IPS DF 6.9 (cell line): Measurements from ENCODE around the gene NPTXR.

Experiments used
- DNase-seq: peaks from one replicate; pipeline ENCODE4 v3.0.0-alpha.2; 2013; ENCODE audit warnings: low read depth, low spot score
- H3K27ac ChIP-seq: one replicate; pipeline ENCODE4 v1.5.1; 2013; ENCODE audit warnings: low read length, control low read depth
- H3K27me3 ChIP-seq: 2 replicates; pipeline ENCODE4 v1.6.1; 2013; ENCODE audit warnings: mild to moderate bottlenecking, low read length; ENCODE audit not compliant: control insufficient read depth, insufficient read depth
- H3K36me3 ChIP-seq: 2 replicates; pipeline ENCODE4 v1.6.1; 2013; ENCODE audit warnings: low read length; ENCODE audit not compliant: control insufficient read depth, insufficient read depth
- H3K4me1 ChIP-seq: 2 replicates; pipeline ENCODE4 v1.6.1; 2013; ENCODE audit warnings: low read length; ENCODE audit not compliant: control insufficient read depth, insufficient read depth
- H3K4me3 ChIP-seq: 2 replicates; pipeline ENCODE4 v1.5.1; 2013; ENCODE audit warnings: mild to moderate bottlenecking, low read length
- H3K9me3 ChIP-seq: 2 replicates; pipeline ENCODE4 v1.6.1; 2013; ENCODE audit warnings: low read length, inconsistent platforms; ENCODE audit not compliant: control insufficient read depth, insufficient read depth
- WGBS: extraction: QIAGEN DNeasy Blood & Tissue Kit; methylation state at CpG from one replicate; pipeline ENCODE4 v1.1.7; 2013; ENCODE audit warnings: mixed read lengths, missing lambda C conversion rate; ENCODE audit not compliant: insufficient read length, insufficient coverage; 5-methylcytosine and 5-hydroxymethylcytosine counted together

The NPTXR gene

GRCh38 chr22:38795569-38795968, 48.3 kb downstream of the NPTXR start:
- no CpG with 5 or more reads among the region's 4 CpGs for WGBS
- no peaks in the 10 kb centered on the region for H3K4me1 ChIP-seq
- no peaks in the 10 kb centered on the region for H3K9me3 ChIP-seq
- no peak overlapping the region for H3K4me3 ChIP-seq
- H3K27me3 ChIP-seq: no peaks in the 10 kb centered on the region
- H3K27ac ChIP-seq: no peak overlapping the region
- DNase-seq: no peak
- no peaks in the 10 kb centered on the region for H3K36me3 ChIP-seq

- H3K27ac ChIP-seq: no peak within 1 kb of the TSS
- no peaks in the 10 kb centered on the region for H3K27me3 ChIP-seq
- WGBS: no CpG with 5 or more reads among the region's 47 CpGs
- H3K4me1 ChIP-seq: no peaks in the 10 kb centered on the region
- H3K36me3 ChIP-seq: no peaks in the 10 kb centered on the region
- DNase-seq: peak; percentile 90
- H3K9me3 ChIP-seq: no peaks in the 10 kb centered on the region
- H3K4me3 ChIP-seq: peak within 1 kb of the TSS; percentile 92; the same call in 1 of the 2 replicates
Observed at GRCh38 chr22:38793721-38794466, 49.9 kb downstream of the NPTXR start, which contains the start of gene DNAL4. Gene DNAL4 (minus strand): TSS chr22:38794143. CDS start chr22:38782731, 11,412 bp downstream.

- no CpG with 5 or more reads among the region's 9 CpGs for WGBS
- no peaks in the 10 kb centered on the region for H3K27me3 ChIP-seq
- H3K4me3 ChIP-seq: peak overlapping the region; percentile 92; the same call in 1 of the 2 replicates
- H3K4me1 ChIP-seq: no peaks in the 10 kb centered on the region
- no peak for DNase-seq
- no peaks in the 10 kb centered on the region for H3K9me3 ChIP-seq
- H3K36me3 ChIP-seq: no peaks in the 10 kb centered on the region
- H3K27ac ChIP-seq: no peak overlapping the region
Observed at GRCh38 chr22:38793317-38793716, 50.5 kb downstream of the NPTXR start.

GRCh38 chr22:38792833-38793232, 51.0 kb downstream of the NPTXR start:
- H3K4me1 ChIP-seq: no peaks in the 10 kb centered on the region
- H3K27me3 ChIP-seq: no peaks in the 10 kb centered on the region
- H3K27ac ChIP-seq: no peak overlapping the region
- H3K9me3 ChIP-seq: no peaks in the 10 kb centered on the region
- DNase-seq: no peak
- no CpG with 5 or more reads among the region's 4 CpGs for WGBS
- no peak overlapping the region for H3K4me3 ChIP-seq
- no peaks in the 10 kb centered on the region for H3K36me3 ChIP-seq

GRCh38 chr22:38789606-38790005, 54.2 kb downstream of the NPTXR start:
- H3K36me3 ChIP-seq: no peaks in the 10 kb centered on the region
- no peak overlapping the region for H3K4me3 ChIP-seq
- H3K27me3 ChIP-seq: no peaks in the 10 kb centered on the region
- H3K9me3 ChIP-seq: no peaks in the 10 kb centered on the region
- WGBS: no CpG with 5 or more reads among the region's 4 CpGs
- no peak for DNase-seq
- H3K4me1 ChIP-seq: no peaks in the 10 kb centered on the region
- no peak overlapping the region for H3K27ac ChIP-seq

- Histone ChIP-seq H3K9me3 (no peaks in the 10 kb centered on the region), H3K4me1 (no peaks in the 10 kb centered on the region), H3K27ac (no peak overlapping the region), H3K4me3 (no peak overlapping the region), H3K27me3 (no peaks in the 10 kb centered on the region), H3K36me3 (no peaks in the 10 kb centered on the region)
- no peak for DNase-seq
- no CpG with 5 or more reads among the region's 6 CpGs for WGBS
Observed at GRCh38 chr22:38788846-38789245, 55.0 kb downstream of the NPTXR start.

- Histone ChIP-seq H3K36me3 (no peaks in the 10 kb centered on the region), H3K9me3 (no peaks in the 10 kb centered on the region), H3K4me1 (no peaks in the 10 kb centered on the region), H3K4me3 (no peak overlapping the region), H3K27ac (no peak overlapping the region), H3K27me3 (no peaks in the 10 kb centered on the region)
- DNase-seq: no peak
- WGBS: no CpG with 5 or more reads among the region's 16 CpGs
Observed at GRCh38 chr22:38788021-38788816, 55.6 kb downstream of the NPTXR start.

GRCh38 chr22:38786631-38787030, 57.2 kb downstream of the NPTXR start:
- no peak for DNase-seq
- Histone ChIP-seq H3K36me3 (no peaks in the 10 kb centered on the region), H3K4me1 (no peaks in the 10 kb centered on the region), H3K27me3 (no peaks in the 10 kb centered on the region), H3K9me3 (no peaks in the 10 kb centered on the region), H3K4me3 (no peak overlapping the region), H3K27ac (no peak overlapping the region)
- WGBS: no CpG with 5 or more reads among the region's 3 CpGs

GRCh38 chr22:38784856-38785255, 59.0 kb downstream of the NPTXR start:
- whole genome bisulfite sequencing: no CpG with 5 or more reads among the region's 5 CpGs
- no peak overlapping the region for H3K4me3 ChIP-seq
- DNase-seq: no peak
- no peaks in the 10 kb centered on the region for H3K36me3 ChIP-seq
- no peak overlapping the region for H3K27ac ChIP-seq
- H3K9me3 ChIP-seq: no peaks in the 10 kb centered on the region
- H3K4me1 ChIP-seq: no peaks in the 10 kb centered on the region
- no peaks in the 10 kb centered on the region for H3K27me3 ChIP-seq

- Histone ChIP-seq H3K9me3 (no peaks in the 10 kb centered on the region), H3K4me1 (no peaks in the 10 kb centered on the region), H3K27ac (no peak overlapping the region), H3K36me3 (no peaks in the 10 kb centered on the region), H3K4me3 (no peak overlapping the region), H3K27me3 (no peaks in the 10 kb centered on the region)
- DNase-seq: no peak
- WGBS: no CpG with 5 or more reads among the region's 15 CpGs
Observed at GRCh38 chr22:38784035-38784434, 59.8 kb downstream of the NPTXR start.
